ENCODE measurements around the gene MICU1.

MICU1 gene

GRCh38 chr10:72601144-72601543 is 24.7 kb downstream of the MICU1 start:
- H2AFZ ChIP-seq (ENCODE audit: low read depth, low read length, severe bottlenecking) = no peak overlapping the region
- H3K9me3 ChIP-seq (ENCODE audit: insufficient read depth, low read length) = no peaks in the 10 kb centered on the region
- no peak overlapping the region for H3K4me2 ChIP-seq (ENCODE audit: low read depth, low read length, poor library complexity, severe bottlenecking)
- H3K36me3 ChIP-seq (ENCODE audit: low read length) = no peaks in the 10 kb centered on the region
- H3K79me2 ChIP-seq (ENCODE audit: insufficient read depth, low read length) = 0 out of 2 replicates have a peak, but pooled peaks cover 11% of the 10 kb centered on the region
- H3K9ac ChIP-seq (ENCODE audit: low read length) = no peak overlapping the region
- no peaks in the 10 kb centered on the region for H4K20me1 ChIP-seq (ENCODE audit: low read depth, low read length)
- no peak overlapping the region for H3K4me3 ChIP-seq (ENCODE audit: insufficient read depth, low read length, poor library complexity, severe bottlenecking)
- H3K27ac ChIP-seq (ENCODE audit: low read depth, low read length) = no peak overlapping the region
- H3K27me3 ChIP-seq (ENCODE audit: low read length) = no peaks in the 10 kb centered on the region
- TF ChIP-seq CTCF (IDR thresholded peaks at IDR 0.05; ENCODE audit: insufficient read depth, low read length, poor library complexity, severe bottlenecking) (no peak), EZH2phosphoT487 (conservative IDR thresholded peaks at IDR 0.05; ENCODE audit: low read length) (no peak)
- no peaks in the 10 kb centered on the region for H3K9me2 ChIP-seq (replicated peaks; ENCODE audit: insufficient read depth, low read length)
- H3F3A ChIP-seq (ENCODE audit: insufficient read depth) = no peaks in the 10 kb centered on the region

GRCh38 chr10:72598769-72599701 is 26.8 kb downstream of the MICU1 start:
- no peaks in the 10 kb centered on the region for H4K20me1 ChIP-seq (ENCODE audit: low read depth, low read length)
- H3K27me3 ChIP-seq (ENCODE audit: low read length) = no peaks in the 10 kb centered on the region
- no peak overlapping the region for H3K9ac ChIP-seq (ENCODE audit: low read length)
- H3K36me3 ChIP-seq (ENCODE audit: low read length) = no peaks in the 10 kb centered on the region
- no peak overlapping the region for H3K4me2 ChIP-seq (ENCODE audit: low read depth, low read length, poor library complexity, severe bottlenecking)
- no peaks in the 10 kb centered on the region for H3F3A ChIP-seq (ENCODE audit: insufficient read depth)
- no peaks in the 10 kb centered on the region for H3K9me2 ChIP-seq (replicated peaks; ENCODE audit: insufficient read depth, low read length)
- no peaks in the 10 kb centered on the region for H3K79me2 ChIP-seq (ENCODE audit: insufficient read depth, low read length)
- no peak overlapping the region for H3K4me3 ChIP-seq (ENCODE audit: insufficient read depth, low read length, poor library complexity, severe bottlenecking)
- no peak overlapping the region for H2AFZ ChIP-seq (ENCODE audit: low read depth, low read length, severe bottlenecking)
- TF ChIP-seq CTCF (IDR thresholded peaks at IDR 0.05; ENCODE audit: insufficient read depth, low read length, poor library complexity, severe bottlenecking) (no peak), EZH2phosphoT487 (conservative IDR thresholded peaks at IDR 0.05; ENCODE audit: low read length) (no peak)
- H3K9me3 ChIP-seq (ENCODE audit: insufficient read depth, low read length) = no peaks in the 10 kb centered on the region
- no peak overlapping the region for H3K27ac ChIP-seq (ENCODE audit: low read depth, low read length)

GRCh38 chr10:72597897-72598296 is 28.0 kb downstream of the MICU1 start:
- H3K27me3 ChIP-seq (ENCODE audit: low read length) = no peaks in the 10 kb centered on the region
- no peaks in the 10 kb centered on the region for H3K36me3 ChIP-seq (ENCODE audit: low read length)
- no peaks in the 10 kb centered on the region for H3K9me2 ChIP-seq (replicated peaks; ENCODE audit: insufficient read depth, low read length)
- H3K4me3 ChIP-seq (ENCODE audit: insufficient read depth, low read length, poor library complexity, severe bottlenecking) = no peak overlapping the region
- no peaks in the 10 kb centered on the region for H4K20me1 ChIP-seq (ENCODE audit: low read depth, low read length)
- H3K9ac ChIP-seq (ENCODE audit: low read length) = no peak overlapping the region
- H2AFZ ChIP-seq (ENCODE audit: low read depth, low read length, severe bottlenecking) = no peak overlapping the region
- no peaks in the 10 kb centered on the region for H3F3A ChIP-seq (ENCODE audit: insufficient read depth)
- H3K27ac ChIP-seq (ENCODE audit: low read depth, low read length) = no peak overlapping the region
- TF ChIP-seq EZH2phosphoT487 (conservative IDR thresholded peaks at IDR 0.05; ENCODE audit: low read length) (no peak), CTCF (IDR thresholded peaks at IDR 0.05; ENCODE audit: insufficient read depth, low read length, poor library complexity, severe bottlenecking) (no peak)
- no peaks in the 10 kb centered on the region for H3K79me2 ChIP-seq (ENCODE audit: insufficient read depth, low read length)
- no peak overlapping the region for H3K4me2 ChIP-seq (ENCODE audit: low read depth, low read length, poor library complexity, severe bottlenecking)
- no peaks in the 10 kb centered on the region for H3K9me3 ChIP-seq (ENCODE audit: insufficient read depth, low read length)

Data from SU-DHL-6 (cell line).